Loucy (cell line): ENCODE results near the gene APOLD1.

ENCODE experiments used
- CTCF ChIP-seq: fragments of 200-600 bp; sonication (generic); conservative IDR thresholded peaks from 2 replicates; pipeline ENCODE4 v1.5.1; 2014; ENCODE audit warnings: mild to moderate bottlenecking, antibody characterized with exemption, low read length
- EZH2phosphoT487 ChIP-seq: fragments of 200-600 bp; IDR thresholded peaks from 2 replicates; pipeline ENCODE4 v1.6.1; 2018; ENCODE audit warnings: antibody characterized with exemption, mild to moderate bottlenecking, moderate library complexity, borderline replicate concordance

GRCh38 chr12:12749433-12749832 lies 36.0 kb upstream of the APOLD1 start:
- TF ChIP-seq CTCF, result no peak
- TF ChIP-seq EZH2phosphoT487, result no peak
